ENCODE results near the gene ZNF439. TPM values are rescaled to one million over a fixed set of nuclear protein-coding genes. Genes with fewer than 3 reads are reported as not detected.
A peak's percentile ranks its signal among the peaks of the same experiment; 100 is the strongest.

The ZNF439 gene
- total RNA-seq = 10 to 100 TPM in 1 of 2 donors, 1 to 10 TPM in 1; 8.5 to 16.1 TPM

DNA sequence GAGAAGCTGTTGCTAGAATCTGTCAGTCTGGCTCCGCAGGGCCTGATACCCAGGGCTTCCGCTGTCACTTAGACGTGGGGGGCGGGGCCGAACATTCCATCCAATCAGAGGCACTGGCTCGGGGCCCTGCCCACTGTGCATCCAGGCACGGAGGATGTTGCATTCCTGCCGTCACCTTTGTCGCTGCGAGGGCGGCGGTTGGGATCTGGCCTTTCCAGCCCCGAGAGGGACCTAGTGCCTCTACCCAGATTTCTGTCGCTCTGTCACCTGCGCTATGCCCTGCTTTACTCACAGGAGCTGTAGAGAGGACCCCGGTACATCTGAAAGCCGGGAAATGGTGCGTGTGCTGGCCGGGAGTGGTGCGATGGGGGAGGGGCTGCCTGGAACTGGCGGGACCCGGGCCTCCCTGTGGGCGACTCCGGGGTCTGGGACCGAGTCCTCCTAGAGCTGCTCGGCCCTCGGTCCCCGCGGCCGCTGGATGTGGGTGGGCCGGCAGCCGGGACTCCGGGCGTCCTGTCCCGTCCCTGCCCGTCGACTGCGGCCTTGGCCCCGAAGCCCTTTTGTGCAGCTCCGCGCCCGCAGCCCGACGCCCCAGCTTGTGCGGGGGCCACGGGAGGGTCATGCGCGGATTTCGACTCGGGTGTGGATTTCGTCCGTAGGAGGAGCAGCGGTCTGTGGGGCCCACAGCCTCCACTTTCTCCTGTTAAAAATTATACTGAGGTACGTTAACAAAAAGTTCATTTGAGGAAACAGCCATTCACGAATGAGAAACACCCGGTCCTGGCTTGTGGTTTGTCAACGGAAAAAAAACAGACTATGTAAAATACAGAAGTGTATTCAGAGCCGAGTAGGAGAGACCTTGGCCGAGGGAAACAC is at the start of gene ZNF439:
ZNF439 (plus strand) TSS at position 133 of the 876 bp plus-strand sequence; CDS start at position 275, 142 bp downstream.
- H3K27me3 ChIP-seq (replicated peaks; ENCODE audit: insufficient read depth) = no peaks in the 10 kb centered on the region
- H3K4me3 ChIP-seq = peak within 1 kb of the TSS; percentile 47 to 51
- WGBS = under 1% methylated on average over 38 of the region's 59 CpGs
- DNase-seq (ENCODE audit: low spot score) = peak; percentile 92
- peak within 1 kb of the TSS; percentile 38 to 42 for H3K27ac ChIP-seq
- TF ChIP-seq POLR2AphosphoS5 (IDR thresholded peaks at IDR 0.05) = peak; percentile 86
- TF ChIP-seq POLR2A (IDR thresholded peaks at IDR 0.05) = peak; percentile 63
- TF ChIP-seq, protein P1, sequence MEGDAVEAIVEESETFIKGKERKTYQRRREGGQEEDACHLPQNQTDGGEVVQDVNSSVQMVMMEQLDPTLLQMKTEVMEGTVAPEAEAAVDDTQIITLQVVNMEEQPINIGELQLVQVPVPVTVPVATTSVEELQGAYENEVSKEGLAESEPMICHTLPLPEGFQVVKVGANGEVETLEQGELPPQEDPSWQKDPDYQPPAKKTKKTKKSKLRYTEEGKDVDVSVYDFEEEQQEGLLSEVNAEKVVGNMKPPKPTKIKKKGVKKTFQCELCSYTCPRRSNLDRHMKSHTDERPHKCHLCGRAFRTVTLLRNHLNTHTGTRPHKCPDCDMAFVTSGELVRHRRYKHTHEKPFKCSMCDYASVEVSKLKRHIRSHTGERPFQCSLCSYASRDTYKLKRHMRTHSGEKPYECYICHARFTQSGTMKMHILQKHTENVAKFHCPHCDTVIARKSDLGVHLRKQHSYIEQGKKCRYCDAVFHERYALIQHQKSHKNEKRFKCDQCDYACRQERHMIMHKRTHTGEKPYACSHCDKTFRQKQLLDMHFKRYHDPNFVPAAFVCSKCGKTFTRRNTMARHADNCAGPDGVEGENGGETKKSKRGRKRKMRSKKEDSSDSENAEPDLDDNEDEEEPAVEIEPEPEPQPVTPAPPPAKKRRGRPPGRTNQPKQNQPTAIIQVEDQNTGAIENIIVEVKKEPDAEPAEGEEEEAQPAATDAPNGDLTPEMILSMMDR (IDR thresholded peaks at IDR 0.05) = no peak
- H3K9me3 ChIP-seq = no peaks in the 10 kb centered on the region
- no peaks in the 10 kb centered on the region for H3K4me1 ChIP-seq (replicated peaks)
- intact Hi-C loops (cut with DNase I) = no loop called here
- H3K36me3 ChIP-seq = no peaks in the 10 kb centered on the region

DNA sequence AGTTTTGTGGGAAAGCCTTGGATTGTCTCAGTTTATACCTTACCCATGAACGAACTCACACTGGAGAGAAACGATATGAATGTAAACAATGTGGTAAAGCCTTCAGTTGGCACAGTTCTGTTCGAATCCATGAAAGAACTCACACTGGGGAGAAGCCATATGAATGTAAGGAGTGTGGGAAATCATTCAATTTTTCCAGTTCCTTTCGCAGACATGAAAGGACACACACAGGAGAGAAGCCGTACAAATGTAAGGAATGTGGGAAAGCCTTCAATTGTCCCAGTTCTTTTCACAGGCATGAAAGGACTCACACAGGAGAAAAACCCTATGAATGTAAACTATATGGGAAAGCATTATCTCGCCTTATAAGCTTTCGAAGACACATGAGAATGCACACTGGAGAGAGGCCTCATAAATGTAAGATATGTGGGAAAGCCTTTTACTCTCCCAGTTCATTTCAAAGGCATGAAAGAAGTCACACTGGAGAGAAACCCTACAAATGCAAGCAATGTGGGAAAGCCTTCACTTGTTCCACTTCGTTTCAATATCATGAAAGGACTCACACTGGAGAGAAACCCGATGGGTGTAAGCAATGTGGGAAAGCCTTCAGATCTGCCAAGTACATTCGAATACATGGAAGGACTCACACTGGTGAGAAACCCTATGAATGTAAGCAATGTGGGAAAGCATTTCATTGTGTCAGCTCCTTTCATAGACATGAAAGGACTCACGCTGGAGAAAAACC is 42.0 kb upstream of the ZNF439 start:
- no peaks in the 10 kb centered on the region for H3K4me1 ChIP-seq (replicated peaks)
- 94% methylated on average over 11 of the region's 11 CpGs for WGBS

DNA sequence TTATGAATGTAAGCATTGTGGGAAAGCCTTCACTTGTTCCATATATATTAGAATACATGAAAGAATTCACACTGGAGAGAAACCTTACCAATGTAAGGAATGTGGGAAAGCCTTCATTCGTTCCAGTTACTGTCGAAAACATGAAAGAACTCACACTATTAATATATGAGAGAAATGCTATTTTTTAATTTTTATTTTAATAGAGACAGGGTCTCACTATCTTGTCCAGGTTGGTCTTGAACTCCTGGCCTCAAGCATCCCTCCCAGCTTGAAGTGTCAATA is 41.5 kb upstream of the ZNF439 start:
- whole genome bisulfite sequencing = 93% methylated on average over 2 of the region's 2 CpGs
- intact Hi-C loops (cut with DNase I) = no loop called here
- no peaks in the 10 kb centered on the region for H3K9me3 ChIP-seq

More for the DNA sequence above, 42.0 kb upstream of the ZNF439 start:
- DNase-seq (ENCODE audit: low spot score) = no peak
- intact Hi-C loops (cut with DNase I) = no loop called here
- TF ChIP-seq, protein P1 (IDR thresholded peaks at IDR 0.05) = no peak
- TF ChIP-seq POLR2AphosphoS5 (IDR thresholded peaks at IDR 0.05) (no peak), POLR2A (IDR thresholded peaks at IDR 0.05) (no peak)
- no peak overlapping the region for H3K27ac ChIP-seq
- H3K36me3 ChIP-seq = peaks cover 0 to 6% of the 10 kb centered on the region in 2 donors
- no peaks in the 10 kb centered on the region for H3K27me3 ChIP-seq (replicated peaks; ENCODE audit: insufficient read depth)
- H3K4me3 ChIP-seq = no peak overlapping the region
- H3K9me3 ChIP-seq = no peaks in the 10 kb centered on the region

DNA sequence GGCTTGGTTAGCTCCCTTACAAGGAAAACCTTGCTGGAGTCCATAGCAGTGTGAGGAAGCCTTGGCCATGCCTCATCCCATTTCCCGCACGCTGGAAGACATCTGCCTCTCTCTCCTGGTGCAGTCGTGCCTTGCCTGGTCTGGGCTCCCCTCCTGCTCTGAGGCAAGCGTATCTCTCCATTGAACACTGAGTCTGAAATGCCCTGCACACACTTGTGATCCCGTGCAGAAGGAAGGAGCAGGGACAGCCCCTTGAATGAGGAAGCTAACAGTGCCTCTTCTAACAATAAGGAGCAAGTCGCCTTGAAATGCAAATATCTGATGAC is 34.9 kb upstream of the ZNF439 start:
- no peak for DNase-seq (ENCODE audit: low spot score)
- H3K4me1 ChIP-seq (replicated peaks) = no peaks in the 10 kb centered on the region
- H3K27me3 ChIP-seq (replicated peaks; ENCODE audit: insufficient read depth) = no peaks in the 10 kb centered on the region
- H3K4me3 ChIP-seq = peak overlapping the region; percentile 77 to 92
- H3K36me3 ChIP-seq = no peaks in the 10 kb centered on the region
- peak overlapping the region; percentile 91 to 95 for H3K27ac ChIP-seq
- intact Hi-C loops (cut with DNase I) = no loop called here
- 2% methylated on average over 6 of the region's 6 CpGs for WGBS
- TF ChIP-seq, protein P1 (IDR thresholded peaks at IDR 0.05) = no peak
- no peak for TF ChIP-seq POLR2AphosphoS5 (IDR thresholded peaks at IDR 0.05)
- H3K9me3 ChIP-seq = no peaks in the 10 kb centered on the region

More for the DNA sequence above, 41.5 kb upstream of the ZNF439 start:
- no peaks in the 10 kb centered on the region for H3K4me1 ChIP-seq (replicated peaks)
- no peak overlapping the region for H3K4me3 ChIP-seq
- H3K36me3 ChIP-seq = peaks cover 0 to 6% of the 10 kb centered on the region in 2 donors
- TF ChIP-seq POLR2AphosphoS5 (IDR thresholded peaks at IDR 0.05) (no peak), POLR2A (IDR thresholded peaks at IDR 0.05) (no peak)
- TF ChIP-seq, protein P1 (IDR thresholded peaks at IDR 0.05) = no peak
- H3K27ac ChIP-seq = no peak overlapping the region
- DNase-seq (ENCODE audit: low spot score) = no peak
- H3K27me3 ChIP-seq (replicated peaks; ENCODE audit: insufficient read depth) = no peaks in the 10 kb centered on the region
